GM19023 (cell line): ENCODE measurements around the gene CTTNBP2.
"Not testable (repeated sequence)": the region's sequence is repeated elsewhere in the genome, so short reads cannot be mapped to it uniquely, and the experiment has no call there.

Experiments
- ATAC-seq: cut with Tn5 transposase; IDR thresholded peaks from one replicate; pipeline ENCODE4 v1.9.1; 2021; ENCODE audit warnings: mild to moderate bottlenecking, moderate library complexity; ENCODE audit not compliant: unreplicated experiment

Gene CTTNBP2

DNA sequence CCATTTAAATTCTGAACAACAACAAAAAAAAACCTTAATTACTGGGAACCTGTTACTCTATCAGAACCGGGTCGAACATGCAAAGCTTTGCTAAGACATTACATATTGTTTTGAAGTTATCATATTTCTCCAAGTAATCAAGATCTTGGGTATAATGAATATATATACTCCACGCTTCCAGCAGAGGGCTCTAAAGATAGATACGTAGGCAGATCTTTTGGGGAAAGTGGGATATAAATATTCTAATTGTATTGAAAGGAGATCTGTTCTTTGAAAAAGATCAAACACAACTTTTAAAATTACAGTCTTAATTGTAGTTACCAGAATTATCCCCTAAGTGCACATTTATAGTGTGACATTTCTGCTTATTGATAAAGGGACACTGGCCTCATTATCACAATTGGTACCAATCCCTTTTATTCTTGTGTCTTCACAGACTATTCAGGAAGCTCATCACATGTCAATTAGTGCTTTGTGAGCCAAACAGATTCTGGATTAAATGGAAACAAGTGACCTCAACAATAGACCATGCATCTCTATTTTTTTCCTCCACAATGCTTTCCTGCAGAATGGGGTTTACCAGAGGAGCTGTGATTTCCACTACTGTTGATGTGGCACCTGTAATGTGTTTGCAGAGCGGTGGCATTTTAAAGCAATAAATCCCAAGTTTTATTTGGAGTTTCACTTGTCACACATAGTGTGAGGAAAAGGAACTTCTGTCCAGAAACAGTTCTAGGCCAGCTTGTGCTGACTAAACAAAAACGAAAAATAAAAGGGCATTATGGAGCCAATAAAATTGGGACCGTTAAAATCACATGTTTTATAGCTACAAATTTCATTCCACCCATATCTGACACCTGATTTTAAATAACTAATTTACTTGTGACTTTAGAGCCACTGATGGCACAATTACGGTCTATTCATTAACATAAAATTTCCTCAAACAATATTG, 122.4 kb downstream of the CTTNBP2 start:
- no peak for ATAC-seq

DNA sequence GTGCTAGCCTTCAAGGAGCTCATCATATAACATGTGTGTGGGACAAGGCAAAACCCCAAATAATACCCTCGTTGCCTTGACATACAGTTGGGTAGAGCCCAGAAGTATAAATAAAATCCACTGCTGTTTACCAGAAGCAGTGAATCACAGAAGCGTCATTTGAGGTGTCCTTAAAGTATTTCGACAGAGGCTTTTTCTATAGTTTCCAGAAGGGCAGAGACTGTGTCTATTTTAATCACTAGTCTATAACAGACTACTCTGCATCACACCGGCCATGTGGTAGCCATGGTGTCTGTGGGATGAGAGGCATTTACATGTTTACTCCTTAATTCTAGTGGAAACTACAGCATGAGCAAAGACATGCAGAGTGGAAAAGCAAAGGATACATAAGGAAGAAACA, 131.3 kb downstream of the CTTNBP2 start:
- no peak for ATAC-seq

DNA sequence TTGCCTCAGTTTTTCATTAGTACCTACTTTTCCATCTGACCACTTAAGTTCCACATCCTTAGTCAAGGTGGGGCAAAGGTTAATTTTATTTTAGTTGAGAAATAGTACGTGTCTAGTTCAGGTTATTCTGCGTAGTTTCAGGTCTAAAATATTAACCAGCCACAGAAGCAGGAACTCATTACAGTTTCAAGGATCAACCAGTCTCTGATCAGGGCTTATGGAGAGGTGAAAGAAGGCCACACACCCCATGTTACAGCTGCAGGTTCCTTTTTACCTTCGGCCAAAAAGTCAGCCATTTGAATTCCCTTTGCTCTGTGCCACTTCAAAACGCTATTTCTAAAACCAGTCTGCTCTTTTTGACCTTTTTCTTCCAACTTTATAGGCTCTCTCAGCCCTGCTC, 134.2 kb downstream of the CTTNBP2 start:
- no peak for ATAC-seq

DNA sequence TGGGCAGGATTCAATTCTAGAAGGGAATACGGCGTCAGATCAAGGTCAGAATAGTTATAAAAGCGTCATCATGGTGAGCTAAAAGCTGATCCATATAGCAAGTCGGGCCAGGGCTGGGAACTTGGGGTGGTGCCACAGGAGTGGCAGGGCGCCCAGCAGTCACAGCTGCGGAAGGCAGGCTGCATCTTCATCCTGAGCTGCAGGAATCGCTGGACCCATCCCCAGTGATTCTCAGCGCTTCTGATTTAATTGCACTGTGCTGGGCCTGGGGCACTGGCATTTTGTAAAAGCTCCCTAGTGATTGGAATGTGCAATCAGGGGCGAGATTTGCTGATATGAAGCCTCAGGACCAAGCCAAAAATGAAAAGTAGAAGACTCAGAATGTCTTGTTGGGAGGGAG, 135.3 kb downstream of the CTTNBP2 start:
- no peak for ATAC-seq

DNA sequence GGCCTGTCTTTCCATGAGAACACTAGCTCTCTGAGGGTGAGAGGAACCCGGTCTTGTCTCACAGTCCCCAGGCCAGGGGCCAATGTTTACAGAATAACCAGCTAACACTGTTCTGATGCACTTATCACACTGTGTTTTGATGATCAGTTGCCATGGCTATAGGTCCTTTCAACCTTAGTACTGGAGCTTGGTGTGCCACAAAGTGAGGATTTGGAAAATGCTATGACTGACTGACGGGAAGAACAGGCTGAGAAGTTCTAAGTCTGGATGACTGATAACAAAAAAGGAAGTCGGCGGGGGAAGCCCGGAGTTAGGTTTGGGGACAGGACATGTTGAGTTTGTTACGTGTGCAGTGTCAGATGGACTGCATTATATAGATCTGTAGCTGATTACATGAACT, 141.8 kb downstream of the CTTNBP2 start:
- ATAC-seq, result peak; percentile 95

DNA sequence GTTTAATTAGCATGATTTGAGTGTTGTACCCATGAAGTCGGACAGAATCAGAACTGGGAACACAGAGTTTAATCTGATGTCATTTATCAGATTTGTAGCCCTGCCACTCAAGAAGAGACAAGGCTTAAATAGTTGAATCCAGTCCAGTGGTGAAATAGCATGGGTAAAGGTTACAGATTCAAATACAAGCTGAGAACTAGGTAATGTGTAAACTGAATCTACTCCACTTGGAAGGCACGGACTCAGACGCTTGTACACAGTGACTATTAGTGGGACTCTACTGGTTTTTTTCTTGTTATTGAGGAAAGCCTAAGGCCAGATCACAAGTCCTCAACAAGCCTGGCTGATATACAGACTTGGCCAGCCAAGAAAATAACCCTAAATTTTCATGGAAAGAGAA, 142.9 kb downstream of the CTTNBP2 start:
- ATAC-seq, result no peak

DNA sequence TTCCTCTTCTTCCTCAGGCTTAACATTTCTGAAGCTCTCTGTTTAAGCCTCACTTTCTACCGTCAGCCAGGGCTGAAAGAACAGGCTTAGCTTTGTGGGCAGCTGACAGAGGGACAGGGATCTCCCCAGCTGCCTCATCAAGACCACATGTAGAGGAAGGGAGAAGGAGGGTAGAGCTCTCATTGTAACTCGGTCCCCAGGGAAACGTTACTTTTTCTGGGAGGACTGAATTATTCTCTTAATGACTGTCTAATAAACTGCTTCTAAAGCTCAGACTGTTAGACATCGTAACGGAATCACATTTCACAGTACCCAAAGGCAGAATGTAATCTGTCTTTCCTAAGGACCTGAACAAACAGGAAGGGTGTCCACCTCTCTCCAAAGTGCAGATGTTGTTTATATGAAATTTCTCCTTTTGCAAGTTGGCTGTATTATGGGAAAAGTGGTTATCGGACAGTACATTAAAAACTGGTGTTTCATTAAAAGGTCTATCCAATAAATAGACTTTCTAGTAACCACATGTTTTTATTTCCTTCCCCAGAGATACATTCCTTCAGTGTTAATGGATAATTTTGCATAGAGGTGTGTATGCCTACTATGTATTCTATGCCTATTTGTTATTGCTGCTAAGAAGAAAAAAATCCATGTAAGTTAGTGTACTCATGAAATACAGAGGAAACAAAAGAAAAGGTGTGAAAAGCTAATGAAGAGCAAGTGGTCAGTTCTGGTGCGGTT, 144.2 kb downstream of the CTTNBP2 start:
- ATAC-seq, result peak; percentile 43

DNA sequence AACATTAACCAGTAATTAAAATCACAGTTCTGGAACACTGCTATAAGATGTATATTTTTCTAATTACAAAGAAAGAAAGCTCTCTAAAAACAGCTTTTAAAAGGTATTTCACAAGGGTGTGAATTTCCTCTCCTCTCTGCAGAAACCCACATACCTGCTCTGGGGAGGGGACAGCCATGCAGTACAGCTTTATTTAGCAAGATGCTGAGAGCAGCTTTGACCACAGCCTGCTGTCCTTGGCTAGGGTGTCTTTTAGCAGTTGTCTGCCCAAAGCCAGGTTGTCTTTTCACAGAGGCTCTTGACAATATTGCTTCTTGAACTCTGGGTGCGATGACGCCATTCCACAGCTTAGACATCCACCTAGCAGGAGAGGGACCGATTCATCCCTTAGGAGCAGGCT, 148.3 kb downstream of the CTTNBP2 start:
- ATAC-seq, result no peak

DNA sequence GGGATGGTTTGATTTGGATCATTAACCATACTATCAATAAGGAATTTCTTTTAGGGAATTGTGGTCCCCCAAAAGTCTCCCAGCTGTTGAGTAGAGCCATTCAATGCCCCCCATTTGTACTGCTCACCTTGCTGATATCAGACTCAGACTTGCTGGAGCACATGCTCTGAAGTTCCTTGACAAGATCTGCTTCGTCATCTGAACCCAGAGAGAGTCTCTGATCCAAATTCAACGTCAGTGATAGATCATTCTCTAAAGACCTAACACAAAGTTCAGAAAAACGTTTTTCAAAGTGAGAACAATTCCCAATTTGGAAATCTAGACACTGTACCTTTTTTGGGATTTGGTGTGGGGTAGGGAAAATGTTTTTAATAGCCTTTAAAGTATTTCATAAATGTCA, 153.9 kb downstream of the CTTNBP2 start:
- ATAC-seq, result no peak

DNA sequence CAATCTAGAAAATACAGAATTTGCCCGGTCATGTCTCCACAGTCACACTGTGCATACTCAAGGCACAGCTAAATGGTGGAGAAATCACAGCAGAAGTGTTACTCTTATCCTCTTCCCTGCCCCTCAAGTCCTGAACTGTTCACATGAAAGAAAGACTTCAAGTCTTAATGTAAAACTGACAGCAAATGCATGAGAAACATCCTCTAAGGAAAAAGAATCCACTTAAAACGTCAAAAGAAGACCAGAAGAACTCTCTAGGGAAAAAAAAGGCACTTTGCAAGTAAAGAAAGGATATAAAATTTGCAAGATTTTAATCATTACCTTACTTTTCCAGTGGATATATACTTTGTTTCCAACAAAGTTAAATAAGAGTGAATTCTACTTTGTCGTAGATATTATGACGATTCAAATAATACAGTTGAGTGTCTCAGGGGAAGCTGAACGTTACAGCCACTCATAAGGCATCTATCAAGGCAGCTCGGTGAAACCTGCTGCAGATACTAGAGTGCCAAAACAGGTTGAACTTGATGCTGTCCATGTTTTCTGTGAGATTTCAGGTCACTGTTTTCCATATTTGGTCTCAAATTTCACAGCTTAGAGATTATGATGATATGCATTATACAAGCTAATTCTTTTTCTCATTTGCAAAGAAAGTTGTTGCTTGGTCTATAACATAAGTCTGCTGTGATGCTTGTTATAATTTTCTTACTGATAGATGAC, 155.0 kb downstream of the CTTNBP2 start:
- ATAC-seq, result no peak

DNA sequence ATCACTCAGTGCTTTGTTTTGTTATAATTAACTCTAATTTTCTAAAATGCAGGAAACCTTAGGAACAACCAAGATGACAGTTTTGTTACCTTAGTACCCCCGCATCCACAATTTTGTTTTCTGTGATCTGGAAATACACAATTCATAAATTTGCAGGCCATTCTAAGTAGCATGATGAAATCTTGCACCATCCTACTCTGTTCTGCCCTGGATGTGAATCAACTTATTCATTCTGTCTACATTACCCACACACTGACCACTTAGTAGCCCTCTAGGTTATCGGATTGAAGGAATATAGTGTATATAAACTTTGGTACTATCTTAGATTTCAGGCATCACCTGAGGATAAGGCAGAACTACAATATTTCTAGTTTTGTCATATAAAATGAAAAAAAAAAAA, 155.9 kb downstream of the CTTNBP2 start:
- ATAC-seq, result no peak

DNA sequence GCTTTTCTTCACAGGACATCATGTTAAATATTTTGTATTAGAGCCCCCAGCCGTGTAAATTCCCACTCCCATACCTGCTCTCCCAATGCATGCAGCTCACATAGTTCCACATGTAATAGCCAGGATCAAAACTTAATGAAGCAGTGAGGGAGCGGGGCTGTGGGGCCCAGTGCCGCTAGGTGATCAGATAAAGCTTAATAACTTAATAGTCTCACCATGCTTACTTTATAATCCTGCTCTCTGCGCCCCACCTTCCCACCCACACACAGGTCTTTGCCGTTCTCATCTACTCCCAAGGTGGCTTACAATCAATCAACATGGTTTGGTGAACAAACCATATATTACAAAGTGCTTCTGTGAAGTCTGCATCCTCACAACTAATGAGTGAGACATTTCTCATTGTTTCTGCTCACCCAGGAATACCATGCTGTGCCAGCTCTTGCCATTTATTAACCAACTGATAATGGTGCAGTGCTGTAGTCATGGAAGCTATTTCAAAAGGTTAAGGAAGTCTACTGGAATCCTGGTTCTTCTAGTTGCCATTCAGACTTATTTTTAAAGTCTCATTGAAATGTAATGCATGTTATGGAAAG, 156.4 kb downstream of the CTTNBP2 start:
- no peak for ATAC-seq

DNA sequence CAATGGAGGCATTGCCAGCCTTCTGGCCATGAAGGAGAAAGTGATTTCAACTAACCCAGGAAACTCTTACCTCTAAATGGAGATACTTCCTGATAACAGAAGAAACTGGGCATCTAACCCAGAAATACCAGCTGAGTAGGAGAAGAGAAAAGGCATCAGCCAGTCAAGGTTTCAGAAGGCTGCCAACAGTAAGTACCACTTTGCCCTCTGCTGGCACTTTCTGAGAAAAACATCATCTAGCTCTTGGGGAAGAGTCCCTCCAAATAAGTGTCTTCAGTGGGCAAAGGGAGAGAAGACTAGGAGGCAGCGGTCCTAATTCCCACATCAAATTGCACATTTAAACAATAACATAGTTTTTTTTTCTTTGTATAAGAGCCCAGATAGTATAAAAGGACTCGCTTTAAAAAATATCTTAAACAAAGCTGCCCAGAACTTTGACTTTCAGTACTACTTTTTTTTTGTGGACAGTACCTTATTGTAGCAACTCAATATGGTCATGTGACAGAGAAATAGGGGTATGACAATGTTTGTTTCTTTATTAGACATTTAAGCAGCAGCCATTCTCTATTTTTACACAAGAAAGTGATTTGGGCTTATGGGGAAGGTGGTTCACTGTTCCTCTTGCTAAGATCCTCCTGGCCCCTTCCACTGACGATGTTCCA, 157.3 kb downstream of the CTTNBP2 start:
- ATAC-seq, result peak; percentile 82

DNA sequence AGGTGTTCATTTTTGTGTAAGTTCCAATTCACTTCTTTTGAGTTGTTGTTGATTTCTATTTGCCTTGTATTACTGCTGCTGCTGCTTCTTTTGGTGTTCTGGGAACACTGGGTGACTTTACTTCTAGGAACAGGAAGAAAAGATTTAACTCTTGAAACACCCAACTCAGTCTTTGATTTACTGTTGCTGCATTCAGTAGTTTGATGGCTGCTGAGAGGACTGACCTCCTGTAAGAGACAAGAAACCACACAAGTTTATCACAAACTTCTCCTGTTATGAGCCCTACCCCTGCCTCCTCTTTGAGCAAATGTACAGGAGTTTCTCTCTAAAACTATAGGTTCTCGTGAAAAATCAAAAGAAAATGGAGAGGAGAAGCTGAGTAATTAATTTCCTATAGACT, 161.7 kb downstream of the CTTNBP2 start:
- no peak for ATAC-seq

DNA sequence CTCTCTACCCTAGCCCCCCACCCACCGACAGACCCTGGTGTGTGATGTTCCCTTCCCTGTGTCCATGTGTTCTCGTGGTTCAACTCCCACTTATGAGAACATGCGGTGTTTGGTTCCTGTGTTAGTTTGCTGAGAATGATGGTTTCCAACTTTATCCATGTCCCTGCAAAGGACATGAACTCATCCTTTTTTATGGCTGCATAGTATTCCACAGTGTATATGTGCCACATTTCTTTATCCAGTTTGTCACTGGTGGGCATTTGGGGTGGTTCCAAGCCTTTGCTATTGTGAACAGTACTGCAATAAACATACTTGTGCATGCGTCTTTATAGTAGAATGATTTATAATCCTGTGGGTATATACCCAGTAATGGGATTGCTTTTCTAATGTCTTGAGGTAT, 165.1 kb downstream of the CTTNBP2 start:
- not testable (repeated sequence) for ATAC-seq

DNA sequence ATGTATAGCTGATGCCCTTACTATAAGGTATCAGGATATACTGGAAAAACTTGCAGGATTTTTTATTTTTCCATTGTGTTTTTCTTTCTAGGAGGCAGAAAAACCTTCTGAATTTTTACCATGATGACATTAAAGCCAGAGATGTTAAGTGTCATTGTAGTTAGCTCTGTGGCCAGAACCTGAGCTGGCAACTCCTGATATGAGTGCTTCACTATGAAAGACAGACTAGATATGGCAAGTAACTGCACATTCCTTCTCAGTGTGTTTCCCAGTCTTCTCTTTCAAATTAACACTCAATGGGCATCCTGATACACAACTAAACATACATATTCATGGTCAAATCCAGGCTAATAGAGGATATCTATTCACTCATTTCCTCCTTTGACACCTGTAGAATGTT, 166.2 kb downstream of the CTTNBP2 start:
- no peak for ATAC-seq

DNA sequence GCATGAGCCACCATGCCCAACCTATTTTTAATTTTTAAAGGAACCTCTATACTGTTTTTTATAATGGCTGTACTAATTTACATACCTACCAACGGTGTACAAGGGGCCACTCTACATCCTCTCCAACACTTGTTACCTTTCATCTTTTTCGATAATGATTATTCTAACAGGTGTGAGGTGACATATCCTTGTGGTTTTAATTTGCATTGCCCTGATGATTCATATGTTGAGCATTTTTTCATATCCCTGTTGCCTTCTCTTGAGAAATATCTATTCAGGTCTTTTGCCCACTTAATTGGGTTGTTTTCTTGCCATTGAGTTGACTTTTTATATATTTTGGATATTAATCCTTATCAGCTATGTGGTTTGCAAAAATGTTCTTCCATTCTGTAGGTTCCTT, 167.0 kb downstream of the CTTNBP2 start:
- ATAC-seq, result no peak

DNA sequence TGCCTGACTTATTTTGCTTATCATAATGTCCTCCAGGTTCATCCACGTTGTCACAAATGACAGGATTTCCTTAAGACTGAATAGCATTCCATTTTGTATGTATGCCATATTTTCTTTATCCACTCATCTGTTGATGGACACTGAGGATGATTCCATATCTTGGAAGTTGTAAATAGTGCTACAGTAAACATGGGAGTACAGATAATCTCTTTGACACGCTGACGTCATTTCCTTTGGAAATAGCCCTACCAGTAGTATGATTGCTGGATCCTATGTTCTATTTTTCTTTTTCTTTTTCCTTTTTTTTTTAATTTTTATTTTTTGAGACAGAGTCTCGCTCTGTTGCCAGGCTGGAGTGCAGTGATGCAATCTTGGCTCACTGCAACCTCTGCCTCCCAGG, 167.6 kb downstream of the CTTNBP2 start:
- ATAC-seq, result no peak

DNA sequence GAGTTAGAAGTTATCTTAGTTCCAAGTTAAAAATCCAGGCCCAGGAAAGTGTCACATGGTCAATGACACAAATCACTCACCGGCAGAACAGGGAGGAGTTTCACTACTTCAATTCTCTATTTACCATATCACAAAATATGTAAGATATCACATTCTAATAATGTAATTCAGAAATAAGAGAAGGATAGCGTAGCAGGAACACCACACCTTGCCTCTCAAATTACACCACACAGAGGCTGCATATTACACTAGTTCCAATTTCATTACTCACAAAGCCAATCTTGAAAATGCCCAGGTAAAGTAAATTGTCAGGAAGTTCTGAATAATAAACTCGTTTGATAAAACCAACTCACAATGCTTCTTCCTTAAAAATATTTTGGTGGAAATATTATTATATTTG, 169.2 kb downstream of the CTTNBP2 start:
- ATAC-seq, result no peak

DNA sequence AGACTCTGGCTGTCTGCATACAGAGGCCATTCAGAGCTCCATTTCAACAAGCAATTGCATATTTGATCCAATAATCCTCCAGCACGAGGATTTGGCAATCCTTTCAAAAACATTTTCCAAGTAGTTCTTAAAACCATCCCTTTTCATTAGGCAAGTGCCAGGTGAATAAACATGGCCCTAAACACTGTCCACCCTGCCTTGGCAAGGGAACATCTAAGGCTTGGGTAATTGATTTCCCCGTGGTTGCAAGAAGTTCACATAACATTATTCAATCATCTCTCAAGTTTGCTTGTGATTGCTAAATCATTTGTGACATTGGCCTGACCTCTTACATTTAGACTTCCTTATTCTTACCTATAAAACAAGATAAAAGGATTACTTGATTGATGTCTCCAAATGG, 175.2 kb downstream of the CTTNBP2 start:
- no peak for ATAC-seq

DNA sequence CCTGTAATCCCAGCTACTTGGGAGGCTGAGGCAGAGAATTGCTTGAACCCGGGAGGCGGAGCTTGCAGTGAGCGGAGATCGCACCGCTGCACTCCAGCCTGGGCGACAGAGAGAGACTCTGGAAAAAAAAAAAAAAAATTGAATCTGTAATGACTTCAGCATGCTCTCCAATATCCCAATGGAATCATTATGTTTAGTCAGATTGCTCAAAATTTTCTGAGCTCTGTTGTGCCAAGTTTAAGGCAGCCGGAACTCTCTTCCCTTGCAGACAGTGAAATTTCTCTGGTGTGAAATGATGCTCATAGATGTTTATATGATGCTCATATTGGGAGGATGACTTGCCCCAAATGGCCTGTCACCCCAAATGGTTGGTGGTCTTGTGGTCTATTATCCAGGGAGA, 180.9 kb downstream of the CTTNBP2 start:
- no peak for ATAC-seq
